Head of caudate nucleus (tissue), 42 donors: ENCODE data around the gene FANCG.

Experiments used
- DNase-seq, 42 donors: peaks; one replicate each; pipeline versions ENCODE4 v3.0.0 to v3.0.0-alpha.2; 2020 to 2021; ENCODE audit warnings: mixed read lengths in 7 of 42
- intact Hi-C: fragments of 100-400 bp; cut with DNase I; formaldehyde crosslinking; loops from one replicate; pipeline ENCODE4 v1.15.0; 2022

FANCG gene

DNA sequence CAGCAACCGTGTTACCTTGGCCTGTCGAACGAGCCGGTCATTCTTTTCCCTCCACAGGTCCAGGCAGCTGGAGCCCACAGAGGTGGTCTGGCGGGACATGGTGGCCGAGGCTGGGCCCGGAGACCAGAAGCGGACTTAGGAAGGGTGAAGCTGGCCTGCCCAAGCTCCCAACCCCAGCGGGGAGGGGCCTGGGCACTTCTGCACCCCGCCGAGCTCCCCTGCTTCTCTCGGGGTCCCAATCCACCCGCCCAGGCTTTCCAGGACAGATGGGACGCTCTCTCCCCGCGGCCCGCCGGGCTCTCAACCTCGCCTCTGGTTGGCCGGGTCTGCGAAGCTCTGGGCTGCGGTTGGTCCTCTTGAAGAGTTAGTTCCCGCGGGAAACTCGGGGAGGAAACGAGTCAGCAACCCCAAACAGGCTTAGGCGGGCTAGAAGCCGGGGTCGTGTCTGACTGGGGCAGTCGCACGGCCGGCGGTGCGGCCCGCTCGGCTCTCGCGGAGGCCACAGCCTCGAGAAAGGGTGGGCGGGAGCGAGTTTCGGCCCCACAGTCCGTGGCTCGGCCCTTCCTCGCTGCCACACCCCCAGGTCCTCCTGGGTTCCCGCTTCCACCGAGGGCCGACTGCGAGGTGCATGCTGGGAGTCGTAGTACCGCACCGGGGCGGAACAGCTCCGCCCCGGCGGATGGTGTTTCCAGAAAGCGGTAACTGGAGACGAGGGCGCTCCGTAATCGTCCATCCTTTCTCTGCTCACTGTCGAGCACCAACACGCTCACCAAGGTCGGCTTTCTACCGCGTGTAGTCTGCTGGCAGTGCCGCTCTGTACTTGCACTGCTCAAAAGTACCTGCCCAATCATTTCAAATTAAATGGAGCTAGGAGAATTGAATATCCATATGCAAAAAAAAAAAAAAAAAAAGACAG lies at the start of gene FANCG:
Gene FANCG, minus strand, starts transcription at position 517 of the 916 bp plus-strand sequence. Its CDS starts 418 bp downstream, at position 99.
- intact Hi-C loops, result loop anchor here (5.0 kb wide), 1 partner anchor 92 kb away; the partner anchor contains the start of gene DNAJB5

DNA sequence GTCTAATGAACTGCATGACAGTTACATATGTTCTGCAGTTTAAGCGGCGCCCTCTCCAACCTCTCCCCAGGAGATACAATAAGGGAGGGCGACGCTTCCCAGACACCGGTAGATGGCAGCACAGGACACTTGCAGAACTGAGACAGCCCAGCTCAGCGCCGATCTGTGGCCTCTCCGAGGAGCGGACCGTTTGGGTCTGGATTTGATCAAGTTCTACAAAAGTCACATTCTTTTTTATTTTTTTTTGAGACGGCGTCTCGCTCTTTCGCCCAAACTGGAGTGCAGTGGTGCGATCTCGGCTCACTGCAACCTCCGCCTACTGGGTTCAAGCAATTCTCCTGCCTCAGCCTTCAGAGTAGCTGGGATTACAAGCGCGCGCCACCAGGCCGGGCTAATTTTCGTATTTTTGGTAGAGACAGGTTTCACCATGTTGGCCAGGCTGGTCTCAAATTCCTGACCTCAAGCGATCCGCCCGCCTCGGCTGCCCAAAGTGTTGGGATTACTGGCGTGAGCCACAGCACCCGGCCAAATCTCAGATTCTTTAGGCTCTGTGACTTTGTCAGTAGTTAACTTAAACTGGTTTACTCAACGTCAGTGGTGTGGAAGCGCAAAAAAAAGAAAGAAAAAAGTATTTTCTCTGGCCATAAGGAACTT lies 37.3 kb upstream of the FANCG start:
- DNase-seq, result peak; percentile 84 to 98 (median 94)
- intact Hi-C loops, result loop anchor here (5.0 kb wide), 2 partner anchors 140 to 360 kb away; no protein-coding TSS in a partner anchor

More for the DNA sequence above, at the start of gene FANCG:
- peak; percentile 84 to 97 (median 93) for DNase-seq

DNA sequence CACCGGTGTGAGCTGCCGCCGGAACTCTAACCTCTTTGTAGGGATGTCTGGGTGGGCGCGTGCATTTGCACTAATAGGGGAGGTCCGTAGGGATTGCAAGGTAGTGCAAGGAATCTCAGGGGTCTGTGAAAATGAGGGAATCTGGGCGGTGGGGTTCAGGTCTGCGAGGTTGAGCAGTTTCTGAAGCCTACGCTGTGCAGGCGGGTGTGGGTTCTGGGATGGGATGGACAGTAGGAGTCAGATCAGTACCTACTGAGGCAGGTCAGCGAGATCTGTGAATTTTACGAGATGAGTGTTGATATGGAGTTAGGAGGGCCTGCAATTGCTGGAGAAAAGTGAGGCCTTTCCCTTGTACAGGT lies 36.8 kb upstream of the FANCG start:
- DNase-seq, result peak in 1 of 42 donors; percentile 15
- intact Hi-C loops, result loop anchor here (5.0 kb wide), 2 partner anchors 141 to 361 kb away; no protein-coding TSS in a partner anchor

DNA sequence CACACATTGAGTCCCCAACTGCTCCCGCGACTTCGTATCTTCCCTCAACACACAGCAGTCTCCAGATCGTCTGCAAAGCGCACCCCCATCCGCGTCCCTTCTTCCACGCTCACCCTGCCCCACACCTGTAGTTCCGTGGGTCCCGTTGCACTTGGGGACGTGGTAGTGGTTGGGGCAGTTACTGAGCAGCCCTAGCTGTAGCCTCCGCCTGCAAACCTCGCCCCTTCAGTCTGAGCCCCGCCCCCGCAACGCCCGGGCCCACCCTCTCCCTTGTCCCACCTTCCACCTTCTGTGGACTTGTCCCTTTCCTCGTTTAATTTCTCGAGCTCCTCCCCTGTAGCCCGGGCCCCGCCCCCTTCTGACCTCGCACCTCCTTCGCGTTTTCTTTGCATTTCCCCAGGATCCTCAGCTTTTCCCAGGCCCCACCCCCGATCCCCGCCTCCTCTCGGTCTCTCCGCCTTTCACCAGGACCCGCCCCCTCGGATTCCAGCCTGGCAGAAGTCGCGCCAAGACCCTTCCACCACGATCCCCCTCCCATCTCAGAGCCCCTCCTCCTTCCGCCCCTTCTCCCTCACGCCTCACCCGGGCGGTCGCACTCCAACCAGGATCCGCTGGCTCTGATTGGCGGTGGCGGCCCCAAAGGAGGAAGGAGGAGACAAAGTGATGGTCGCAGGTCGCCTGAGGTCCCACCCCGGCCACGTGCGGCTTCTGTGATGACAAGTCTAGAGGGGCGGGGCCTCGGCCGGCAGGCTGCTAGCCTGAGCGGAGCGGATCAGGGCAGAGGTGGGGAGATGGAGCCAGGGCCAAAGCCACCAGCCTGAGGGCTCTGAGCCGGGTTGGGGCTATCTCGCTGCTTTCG lies 36.2 kb upstream of the FANCG start, which contains the start of gene ATOSB:
Gene ATOSB, minus strand, starts transcription at position 183 of the 859 bp plus-strand sequence. CDS start 7,588 bp downstream, outside the sequence.
- DNase-seq, result peak; percentile 79 to 96 (median 90)
- intact Hi-C loops, result loop anchor here (5.0 kb wide), 2 partner anchors 141 to 361 kb away; no protein-coding TSS in a partner anchor

DNA sequence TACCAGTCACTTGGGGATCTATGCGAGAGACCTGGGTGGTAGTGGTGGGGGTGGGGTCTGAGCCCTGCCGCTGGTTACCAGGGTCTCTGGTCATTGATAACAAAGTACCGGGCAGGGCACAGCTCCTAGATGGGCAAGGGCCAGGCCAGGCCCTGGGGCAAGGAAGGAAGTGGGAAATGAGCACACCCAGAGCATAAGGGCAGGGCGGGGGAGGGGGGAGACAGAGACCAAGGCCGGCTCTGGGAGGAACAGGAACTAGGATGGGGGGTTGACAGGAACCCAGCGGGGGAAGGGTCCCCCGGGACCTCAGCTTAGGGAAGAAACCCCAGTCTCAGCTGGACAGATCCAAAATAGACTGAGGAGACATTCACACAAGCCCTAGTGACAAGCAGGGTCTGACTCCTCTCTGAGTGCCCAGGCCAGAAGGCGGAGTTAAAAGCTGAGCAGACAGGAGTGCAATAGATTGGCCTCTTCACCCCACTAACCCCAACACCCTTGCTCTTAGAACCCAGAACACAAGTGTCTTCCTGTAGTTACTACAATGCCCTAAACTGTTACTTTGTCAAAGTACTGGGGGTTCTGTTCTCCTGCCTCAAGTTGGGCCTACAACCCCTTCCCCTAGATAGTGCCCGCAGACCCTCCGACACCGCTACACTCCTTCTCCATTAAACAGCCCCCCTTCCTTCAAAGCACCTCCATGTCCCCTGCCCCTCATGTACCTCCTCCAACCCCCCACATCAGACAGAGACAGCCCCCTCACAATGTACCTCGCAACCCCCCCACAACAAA lies 35.3 kb upstream of the FANCG start:
- intact Hi-C loops, result loop anchor here (5.0 kb wide), 3 partner anchors 47 to 362 kb away; partner anchors contain the start of gene UNC13B
- DNase-seq, result peak in 31 of 42 donors; percentile 6 to 65 (median 39)

DNA sequence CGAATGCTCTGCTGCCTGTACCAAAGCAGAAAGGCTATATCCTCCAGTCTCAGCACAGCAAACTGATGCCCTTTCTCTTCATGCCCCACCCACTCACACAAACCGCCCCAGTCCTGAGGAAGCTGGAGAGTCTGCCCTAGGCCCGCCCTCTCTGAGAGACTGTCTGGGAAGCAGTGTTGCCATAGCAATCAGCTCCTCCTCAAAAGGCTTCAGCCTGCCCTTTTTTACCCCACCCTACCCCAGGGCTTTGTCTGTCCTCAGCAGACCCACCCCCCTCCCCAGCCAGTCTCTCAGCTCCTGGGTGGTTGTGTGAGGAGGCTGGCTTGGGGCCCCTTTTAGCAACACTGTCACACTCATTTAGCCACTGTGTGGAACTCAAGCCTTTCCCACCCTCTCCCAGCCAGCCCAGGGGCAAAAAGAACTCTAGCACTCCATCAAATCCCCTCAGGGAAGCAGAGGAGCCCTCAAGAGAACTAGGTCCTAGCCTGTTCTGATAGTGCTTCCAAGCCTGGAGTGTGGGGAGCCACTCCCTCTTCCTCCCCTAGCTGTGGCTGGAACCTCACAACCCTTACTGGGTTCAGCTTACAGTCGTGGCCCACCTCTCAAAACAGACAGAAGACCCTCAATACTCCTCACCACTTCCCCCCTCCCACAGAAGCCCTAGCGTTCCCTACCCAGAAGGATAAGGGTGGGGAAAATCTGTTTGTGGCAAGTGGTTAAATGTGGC lies 34.5 kb upstream of the FANCG start:
- peak in 41 of 42 donors; percentile 42 to 93 (median 75) for DNase-seq
- intact Hi-C loops, result loop anchor here (5.0 kb wide), 1 partner anchor 48 kb away; the partner anchor contains the start of gene UNC13B

DNA sequence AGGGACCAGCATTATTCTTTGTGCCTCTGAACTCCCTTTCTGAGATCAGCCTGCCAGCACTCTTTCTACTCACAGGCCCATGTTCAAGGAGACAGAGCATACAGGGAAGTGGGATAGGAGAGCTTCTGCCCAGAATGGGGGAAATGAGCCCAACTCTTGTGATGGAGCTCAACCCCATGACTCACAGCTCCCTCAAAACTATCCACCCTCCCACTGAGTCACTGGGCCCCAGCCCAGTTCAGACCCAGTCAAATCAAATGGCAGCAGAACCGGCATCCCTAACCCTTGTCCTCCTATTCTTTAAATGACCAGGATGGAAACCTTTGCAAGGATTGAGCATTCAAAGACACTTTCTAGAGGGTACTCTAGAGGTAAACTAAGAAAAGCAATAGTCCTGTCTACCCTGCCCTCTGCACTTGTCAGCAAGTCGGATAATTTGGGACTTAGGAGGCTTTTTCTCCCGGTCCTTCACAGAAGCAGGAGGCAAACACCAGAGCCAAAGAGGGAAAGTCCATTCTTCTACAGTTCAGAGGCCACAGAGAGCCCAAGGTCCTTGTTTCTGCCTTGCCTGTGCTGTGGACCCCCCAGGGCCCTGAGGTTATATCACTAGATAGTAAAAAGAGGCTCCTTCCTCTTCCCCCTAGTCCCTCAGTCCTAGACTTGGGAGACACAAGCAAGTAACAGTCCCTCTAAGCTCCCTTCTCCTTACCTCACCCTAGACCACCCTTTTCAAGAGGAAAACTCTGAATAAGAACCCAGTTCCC lies 32.7 kb upstream of the FANCG start:
- DNase-seq, result peak in 8 of 42 donors; percentile 8 to 68 (median 50)
- intact Hi-C loops, result loop anchor here (5.0 kb wide), 1 partner anchor 50 kb away; the partner anchor contains the start of gene UNC13B

DNA sequence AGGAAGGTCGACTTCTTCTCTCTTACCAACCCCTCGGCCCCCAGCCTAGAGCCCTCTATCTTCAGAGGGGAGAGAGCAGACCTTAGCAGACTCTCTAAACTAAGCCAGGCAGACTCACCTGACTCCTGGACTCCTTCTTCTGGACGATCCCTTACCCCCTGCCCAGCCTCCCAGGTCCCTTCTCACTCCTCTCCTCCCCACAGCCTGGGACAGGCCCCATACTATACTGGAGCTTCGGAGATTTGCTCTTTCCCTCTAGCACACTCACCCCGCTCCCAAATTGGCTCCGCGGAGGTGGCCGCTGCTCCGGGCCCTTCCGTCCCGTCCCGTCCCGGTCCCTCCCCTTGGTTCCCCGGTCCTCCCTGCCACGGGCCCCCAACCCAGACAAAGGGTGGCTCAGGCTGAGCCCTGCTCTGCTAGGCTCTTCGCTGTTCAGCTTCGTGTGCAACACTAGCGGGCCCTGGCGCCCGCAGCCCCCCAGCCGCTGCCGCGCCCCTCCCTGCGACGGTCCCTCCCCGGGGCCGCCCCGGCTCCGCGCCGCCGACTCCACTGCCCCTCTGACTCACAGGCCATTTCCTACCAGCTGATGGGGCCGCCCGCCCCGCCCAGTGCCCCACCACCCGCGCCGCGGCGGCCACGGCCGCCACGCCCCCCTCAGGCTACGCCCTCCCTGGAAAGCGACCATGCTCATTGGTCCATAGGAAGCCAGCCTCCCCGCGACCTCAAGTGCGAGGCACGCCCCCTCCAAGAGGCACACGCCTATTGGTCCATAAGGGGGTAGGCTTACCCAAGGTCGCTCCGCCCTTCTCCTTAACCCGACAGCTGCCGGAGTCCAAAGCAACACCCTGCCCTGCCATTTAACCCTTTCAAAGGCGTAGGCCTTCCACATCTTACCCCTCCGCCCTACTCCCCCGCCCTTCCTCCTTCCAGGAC lies 31.5 kb upstream of the FANCG start:
- intact Hi-C loops, result loop anchor here (5.0 kb wide), 1 partner anchor 51 kb away; the partner anchor contains the start of gene UNC13B
- peak; percentile 96 to 100 (median 99) for DNase-seq

DNA sequence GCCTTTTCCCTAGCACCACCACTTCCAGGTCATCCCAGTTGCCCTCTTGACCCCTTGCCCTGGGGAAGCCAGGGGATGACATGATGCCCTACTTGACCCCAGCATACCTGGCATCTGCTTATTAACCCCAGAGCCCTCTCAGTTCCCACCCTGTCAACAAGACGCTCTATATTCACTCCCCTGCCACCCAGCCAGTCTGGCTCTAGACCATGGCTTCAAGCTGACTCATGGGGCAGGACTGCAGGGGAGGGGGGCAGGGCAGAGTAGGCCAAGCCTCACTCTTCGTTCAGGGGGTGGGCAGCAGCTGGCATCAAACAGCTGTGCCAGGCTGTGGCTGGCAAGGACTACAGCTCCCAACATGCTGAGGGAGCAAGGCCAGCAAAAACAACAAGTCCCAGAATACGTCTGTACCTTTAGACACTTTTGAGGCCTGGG lies 30.6 kb upstream of the FANCG start:
- intact Hi-C loops, result loop anchor here (5.0 kb wide), 1 partner anchor 52 kb away; the partner anchor contains the start of gene UNC13B

DNA sequence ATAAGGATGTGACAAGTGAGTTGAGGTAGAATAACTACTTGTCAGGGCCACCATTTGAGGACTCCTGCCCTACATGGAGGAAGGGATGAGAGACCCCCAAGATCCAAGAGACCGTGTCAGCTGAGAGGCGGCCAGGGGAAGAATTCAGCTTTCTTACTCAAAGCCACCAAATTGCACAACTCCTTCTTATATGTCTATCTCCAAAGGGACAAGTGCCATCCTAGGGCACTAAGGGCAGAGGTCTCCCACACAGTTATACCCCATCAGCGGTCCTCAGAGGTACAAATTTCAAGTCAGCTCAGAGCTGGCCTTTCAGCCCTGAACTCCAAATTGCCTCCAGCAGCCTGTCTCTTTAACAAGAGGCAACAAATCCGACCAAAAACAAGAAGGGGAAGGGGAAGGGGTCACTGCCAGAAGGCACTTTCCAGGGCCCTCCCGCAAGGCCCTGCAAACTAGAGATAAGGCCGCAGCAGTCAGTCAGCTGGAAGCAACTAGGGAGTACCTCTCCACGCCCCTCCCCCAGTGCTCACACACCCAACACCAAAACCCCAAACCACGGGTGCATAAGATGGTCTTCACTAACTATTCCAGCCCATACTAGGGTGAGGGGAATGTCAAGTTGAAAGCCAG lies 29.3 kb upstream of the FANCG start:
- DNase-seq, result no peak
- intact Hi-C loops, result no loop called here

More for the DNA sequence above, 30.6 kb upstream of the FANCG start:
- peak; percentile 32 to 87 (median 64) for DNase-seq

DNA sequence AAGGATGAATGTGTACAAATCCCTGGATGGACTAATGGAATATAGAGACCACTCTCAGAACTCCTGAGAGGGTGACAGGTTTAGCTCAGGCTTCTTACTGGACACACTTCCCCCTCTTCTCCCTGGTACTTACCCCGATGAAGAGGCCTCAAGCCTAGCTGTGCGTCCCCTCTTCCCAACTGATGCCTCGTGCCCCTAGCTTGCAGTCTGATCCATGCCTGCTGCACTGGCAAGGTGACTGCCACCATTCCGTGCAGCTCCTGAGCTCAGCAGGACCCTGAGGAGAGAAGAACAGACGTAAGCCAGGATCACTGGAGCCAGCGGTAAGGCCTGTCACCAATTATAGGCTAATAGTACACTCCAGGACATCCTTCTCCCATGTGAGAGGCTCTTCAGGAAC lies 28.7 kb upstream of the FANCG start:
- intact Hi-C loops, result no loop called here

DNA sequence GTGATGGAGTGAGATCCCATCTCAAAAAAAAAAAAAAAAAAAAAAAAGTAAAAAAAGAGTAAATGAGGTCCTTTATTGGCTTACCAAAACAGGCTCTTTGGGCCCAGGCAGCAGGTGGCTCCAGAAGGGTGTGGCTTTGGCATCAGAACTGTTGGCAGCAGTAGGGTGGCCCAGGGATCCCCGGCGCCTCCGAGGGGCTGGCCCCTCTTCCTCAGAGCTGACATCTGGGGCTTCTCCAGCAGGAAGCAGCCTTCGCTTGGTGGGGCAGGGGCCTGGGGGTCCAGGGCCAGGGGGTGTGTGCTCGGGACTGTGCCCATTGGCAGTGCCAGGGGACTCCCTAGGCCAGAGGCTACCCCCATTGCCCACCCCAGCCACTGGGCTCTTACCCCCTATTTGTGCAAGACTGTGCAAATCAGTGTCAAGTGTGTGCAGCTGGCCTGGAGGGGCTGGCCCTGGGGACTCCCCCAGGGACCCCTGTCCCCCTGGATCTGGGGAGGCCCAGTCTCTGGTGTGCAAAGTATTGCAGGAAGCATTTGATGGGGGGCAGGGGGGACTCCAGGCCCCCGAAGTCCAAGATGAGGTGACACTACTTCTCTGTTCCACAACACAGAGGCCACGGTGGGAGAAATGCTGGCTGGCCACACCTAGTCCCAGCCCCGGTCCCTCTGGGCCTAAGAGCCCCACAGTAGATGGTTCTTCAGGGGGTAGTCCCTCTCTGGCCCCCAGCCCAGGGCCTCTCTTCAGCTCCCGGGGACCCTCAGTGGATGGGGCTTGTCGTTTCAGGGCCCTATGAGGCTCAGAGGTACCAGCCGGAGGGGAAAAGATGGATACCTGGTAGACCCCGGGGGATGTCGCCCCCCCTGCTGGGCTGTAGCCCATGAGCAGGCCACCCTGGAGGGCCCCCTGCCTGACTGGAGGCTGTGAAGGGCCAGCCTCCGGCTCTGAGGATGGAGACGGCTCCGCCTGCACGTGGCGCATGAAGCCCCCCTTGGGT lies 27.9 kb upstream of the FANCG start:
- intact Hi-C loops, result no loop called here
- DNase-seq, result no peak

More for the DNA sequence above, 28.7 kb upstream of the FANCG start:
- DNase-seq, result no peak

DNA sequence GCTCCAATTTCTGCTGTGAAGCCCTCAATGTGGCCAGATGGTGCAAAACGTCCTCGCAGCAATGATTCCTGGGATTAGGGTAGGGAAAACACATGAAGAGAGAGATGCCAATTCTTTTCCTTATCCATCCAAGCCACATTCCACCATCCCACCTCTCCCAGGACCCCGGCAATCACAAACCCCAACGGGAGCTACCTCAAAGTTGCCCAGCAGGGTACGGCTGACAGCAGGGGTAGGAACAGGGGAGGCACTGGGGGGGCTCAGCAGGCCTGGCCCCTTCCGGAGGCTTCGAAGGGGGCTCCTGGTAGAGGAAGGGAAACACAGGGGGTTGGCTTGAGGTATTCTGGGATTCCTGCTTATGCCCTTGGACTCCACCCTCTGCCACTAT lies 26.6 kb upstream of the FANCG start:
- no peak for DNase-seq
- intact Hi-C loops, result no loop called here
